IMR-90 (cell line): ENCODE measurements around the gene SIRT5. TPM values are rescaled to one million over a fixed set of nuclear protein-coding genes. Genes with fewer than 3 reads are reported as not detected.
A peak's percentile ranks its signal among the peaks of the same experiment; 100 is the strongest.

Experiments
- ATAC-seq: fragments of 200-7000 bp; cut with Tn5 transposase; 2 replicates; pipeline ENCODE4 v1.9.1; 2020; ENCODE audit warnings: low read depth, mild to moderate bottlenecking, moderate library complexity
- BruUV-seq: library from RNA; stranded (reverse); fragments of 400-500 nt; replicated peaks from 2 replicates; lab custom pipeline; 2021; lab: Mats Ljungman, UMichigan
- CTCF ChIA-PET: fragments of 300-600 bp; formaldehyde crosslinking; extraction: SDS; loops from one replicate; lab custom pipeline; 2021; ENCODE audit warnings: antibody characterized with exemption; lab: Yijun Ruan, JAX
- POLR2A ChIA-PET: fragments of 300-600 bp; sonication (Branson Sonifier 250); formaldehyde crosslinking; loops from one replicate; lab custom pipeline; 2022; ENCODE audit warnings: antibody characterized with exemption; ENCODE audit not compliant: unreplicated experiment; lab: Charles Lee
- DNase-seq: peaks from one replicate; pipeline ENCODE4 v3.0.0; 2013
- H2AFZ ChIP-seq: replicated peaks from 2 replicates; pipeline ENCODE3; 2013; ENCODE audit warnings: low read length, mild to moderate bottlenecking; ENCODE audit not compliant: poor library complexity
- H2AK5ac ChIP-seq: 2 replicates; pipeline ENCODE4 v1.6.1; 2013; ENCODE audit warnings: low read depth, low read length, inconsistent platforms
- H2AK9ac ChIP-seq: replicated peaks from 2 replicates; pipeline ENCODE3; 2013; ENCODE audit warnings: mild to moderate bottlenecking, low read depth, low read length, moderate library complexity; ENCODE audit not compliant: poor library complexity
- H2BK120ac ChIP-seq: 2 replicates; pipeline ENCODE4 v1.6.1; 2013; ENCODE audit warnings: low read depth, low read length, inconsistent platforms
- H2BK15ac ChIP-seq: 3 replicates; pipeline ENCODE4 v1.6.1; 2013; ENCODE audit warnings: low read depth, low read length, inconsistent platforms
- H2BK20ac ChIP-seq: 2 replicates; pipeline ENCODE4 v1.6.1; 2013; ENCODE audit warnings: low read depth, mild to moderate bottlenecking, inconsistent platforms, low read length, moderate library complexity
- H2BK5ac ChIP-seq: 2 replicates; pipeline ENCODE4 v1.6.1; 2013; ENCODE audit warnings: mild to moderate bottlenecking, low read depth, low read length, inconsistent platforms; ENCODE audit not compliant: poor library complexity, severe bottlenecking
- H3K14ac ChIP-seq: replicated peaks from 2 replicates; pipeline ENCODE4 v1.6.1; 2013; ENCODE audit warnings: low read depth, low read length, inconsistent platforms
- H3K18ac ChIP-seq: 2 replicates; pipeline ENCODE4 v1.6.1; 2013; ENCODE audit warnings: low read depth, low read length, control low read depth
- H3K23ac ChIP-seq: 2 replicates; pipeline ENCODE4 v1.6.1; 2013; ENCODE audit warnings: low read depth, low read length, inconsistent platforms
- H3K27ac ChIP-seq: 2 replicates; pipeline ENCODE4 v1.5.1; 2013; ENCODE audit warnings: mild to moderate bottlenecking, control low read depth, low read length; ENCODE audit not compliant: insufficient read depth
- H3K27me3 ChIP-seq: 2 replicates; pipeline ENCODE4 v1.6.1; 2013; ENCODE audit warnings: low read length; ENCODE audit not compliant: control insufficient read depth, insufficient read depth
- H3K36me3 ChIP-seq: 2 replicates; pipeline ENCODE4 v1.6.1; 2013; ENCODE audit warnings: low read length, mixed read lengths; ENCODE audit not compliant: control insufficient read depth, insufficient read depth
- H3K4ac ChIP-seq: 2 replicates; pipeline ENCODE4 v1.6.1; 2013; ENCODE audit warnings: low read depth, low read length, inconsistent platforms
- H3K4me1 ChIP-seq: 2 replicates; pipeline ENCODE4 v1.6.1; 2013; ENCODE audit warnings: low read length, mixed read lengths; ENCODE audit not compliant: control insufficient read depth, insufficient read depth
- H3K4me2 ChIP-seq: 2 replicates; pipeline ENCODE4 v1.6.1; 2013; ENCODE audit warnings: low read depth, mild to moderate bottlenecking, control low read depth, low read length, moderate library complexity
- H3K4me3 ChIP-seq: 2 replicates; pipeline ENCODE4 v1.5.1; 2013; ENCODE audit warnings: low read depth, mild to moderate bottlenecking, control low read depth, low read length, moderate library complexity; ENCODE audit not compliant: insufficient read depth
- H3K56ac ChIP-seq: 2 replicates; pipeline ENCODE4 v1.6.1; 2013; ENCODE audit warnings: low read length, inconsistent platforms; ENCODE audit not compliant: insufficient read depth; ENCODE audit errors: extremely low read depth
- H3K79me1 ChIP-seq, 2 experiments: 2 replicates each; pipeline ENCODE4 v1.6.1; 2013; ENCODE audit warnings: low read length in 2 of 2, inconsistent platforms in 1 of 2, low read depth in 1 of 2
- H3K9ac ChIP-seq: 2 replicates; pipeline ENCODE4 v1.6.1; 2013; ENCODE audit warnings: low read depth, low read length, control low read depth
- H3K9me1 ChIP-seq: 2 replicates; pipeline ENCODE4 v1.6.1; 2013; ENCODE audit warnings: low read length, inconsistent platforms; ENCODE audit not compliant: insufficient read depth
- H3K9me3 ChIP-seq: 2 replicates; pipeline ENCODE4 v1.6.1; 2013; ENCODE audit warnings: low read length; ENCODE audit not compliant: control insufficient read depth, insufficient read depth
- H4K20me1 ChIP-seq: 2 replicates; pipeline ENCODE4 v1.6.1; 2013; ENCODE audit warnings: low read length, inconsistent platforms; ENCODE audit not compliant: insufficient read depth
- H4K5ac ChIP-seq: 2 replicates; pipeline ENCODE4 v1.6.1; 2013; ENCODE audit warnings: mild to moderate bottlenecking, low read depth, low read length, control low read depth
- H4K8ac ChIP-seq, 2 experiments: 2 replicates each; pipeline ENCODE4 v1.6.1; 2013; ENCODE audit warnings: low read depth in 2 of 2, low read length in 2 of 2, control low read depth in 1 of 2, inconsistent platforms in 1 of 2
- H4K91ac ChIP-seq: 2 replicates; pipeline ENCODE4 v1.6.1; 2013; ENCODE audit warnings: low read depth, low read length, inconsistent platforms; ENCODE audit not compliant: insufficient read depth
- BHLHE40 ChIP-seq: fragments of 150-350 bp; IDR thresholded peaks from 2 replicates; pipeline ENCODE4 v1.6.1; 2016; ENCODE audit warnings: mild to moderate bottlenecking, low read depth, low read length
- CEBPB ChIP-seq: IDR thresholded peaks from 2 replicates; pipeline ENCODE4 v1.6.1; 2012; ENCODE audit warnings: low read depth, low read length, improper control_type of control experiment
- CHD1 ChIP-seq: IDR thresholded peaks from 2 replicates; pipeline ENCODE4 v1.6.1; 2012; ENCODE audit warnings: low read depth, low read length, improper control_type of control experiment
- CTCF ChIP-seq: conservative IDR thresholded peaks from 2 replicates; pipeline ENCODE4 v1.5.1; 2012; ENCODE audit warnings: mild to moderate bottlenecking, low read depth, low read length, improper control_type of control experiment
- FOS ChIP-seq: fragments of 150-350 bp; IDR thresholded peaks from 2 replicates; pipeline ENCODE4 v1.6.1; 2016; ENCODE audit warnings: low read depth, low read length
- MAFK ChIP-seq: IDR thresholded peaks from 2 replicates; pipeline ENCODE4 v1.6.1; 2012; ENCODE audit warnings: low read depth, low read length, improper control_type of control experiment
- MAZ ChIP-seq: IDR thresholded peaks from 2 replicates; pipeline ENCODE4 v1.6.1; 2012; ENCODE audit warnings: low read depth, mild to moderate bottlenecking, low read length, improper control_type of control experiment, moderate library complexity, borderline replicate concordance
- MXI1 ChIP-seq: IDR thresholded peaks from 2 replicates; pipeline ENCODE4 v1.6.1; 2012; ENCODE audit warnings: low read depth, mild to moderate bottlenecking, low read length, moderate library complexity, borderline replicate concordance
- NFE2L2 ChIP-seq: fragments of 150-350 bp; IDR thresholded peaks from 2 replicates; pipeline ENCODE4 v1.6.1; 2016; ENCODE audit warnings: low read depth, mild to moderate bottlenecking, low read length
- POLR2A ChIP-seq: IDR thresholded peaks from 2 replicates; pipeline ENCODE4 v1.6.1; 2012; ENCODE audit warnings: mild to moderate bottlenecking, low read depth, low read length
- RAD21 ChIP-seq: IDR thresholded peaks from 2 replicates; pipeline ENCODE4 v1.6.1; 2012; ENCODE audit warnings: low read length, improper control_type of control experiment
- RCOR1 ChIP-seq: IDR thresholded peaks from 2 replicates; pipeline ENCODE4 v1.6.1; 2012; ENCODE audit warnings: mild to moderate bottlenecking, low read length, improper control_type of control experiment; ENCODE audit not compliant: insufficient replicate concordance
- RFX5 ChIP-seq: IDR thresholded peaks from 2 replicates; pipeline ENCODE4 v1.8.0; 2012; ENCODE audit warnings: low read depth, mild to moderate bottlenecking, low read length, moderate library complexity
- SMC3 ChIP-seq: fragments of 150-350 bp; IDR thresholded peaks from 2 replicates; pipeline ENCODE4 v1.6.1; 2016; ENCODE audit warnings: low read depth, mild to moderate bottlenecking, antibody characterized with exemption, low read length, moderate library complexity
- WGBS, 2 experiments: methylation state at CpG; one replicate each; pipeline versions ENCODE4 v1.1.5 to v1.1.7; 2013; ENCODE audit warnings: missing lambda C conversion rate in 2 of 2; ENCODE audit not compliant: insufficient read length in 1 of 2; ENCODE audit errors: extremely low coverage in 2 of 2; 5-methylcytosine and 5-hydroxymethylcytosine counted together
- dilution Hi-C: fragments of 300-500 bp; cut with HindIII; formaldehyde crosslinking; loops from one replicate; pipeline ENCODE4 v1.14.3; 2018; ENCODE audit warnings: low sequenced_read_pairs; ENCODE audit not compliant: unreplicated experiment
- in situ Hi-C: fragments of 300-500 bp; cut with MboI; formaldehyde crosslinking; loops from 3 replicates; pipeline ENCODE4 v1.14.3; 2019; ENCODE audit warnings: low sequenced_read_pairs, inconsistent platforms, mixed read lengths
- intact Hi-C: fragments of 100-400 bp; cut with micrococcal nuclease; formaldehyde crosslinking; loops from 2 replicates; pipeline ENCODE4 v1.10.0; 2022
- polyA plus RNA-seq, 3 experiments: library from polyadenylated mRNA; depleted of rRNA; stranded (reverse); fragments of >200 nt; gene quantifications; 2 replicates each; pipeline ENCODE4 v1.2.3, GENCODE V29; 2012; ENCODE audit warnings: low replicate concordance in 1 of 3
- total RNA-seq: library from RNA; depleted of rRNA; stranded (reverse); fragments of >200 nt; gene quantifications from 2 replicates; pipeline ENCODE4 v1.2.3, GENCODE V29; 2012
- TF ChIP-seq, protein P1 (sequence below): fragments of 150-350 bp; IDR thresholded peaks from 2 replicates; pipeline ENCODE4 v1.6.1; 2017; ENCODE audit warnings: mild to moderate bottlenecking, antibody characterized with exemption, low read length, low read depth
- TF ChIP-seq, protein P2 (sequence below): fragments of 150-350 bp; IDR thresholded peaks from 2 replicates; pipeline ENCODE4 v1.6.1; 2016; ENCODE audit warnings: low read depth, mild to moderate bottlenecking, low read length, moderate library complexity, borderline replicate concordance

The SIRT5 gene
- total and polyA plus RNA-seq, 2 of the 4 experiments (the other 2 are of a cell fraction), result 4.7 to 5.2 TPM

GRCh38 chr6:13653296-13653695 lies 78.9 kb downstream of the SIRT5 start:
- Histone ChIP-seq H3K4me1 (no peaks in the 10 kb centered on the region), H2AK5ac (no peak overlapping the region), H3K4me3 (no peak overlapping the region), H3K36me3 (0 out of 2 replicates have a peak, but pooled peaks cover 2% of the 10 kb centered on the region), H3K9me1 (peaks cover 5% of the 10 kb centered on the region), H4K5ac (no peak overlapping the region), H4K20me1 (peaks cover 3% of the 10 kb centered on the region; the same call in 1 of the 2 replicates), H2AK9ac (no peak overlapping the region), H3K4ac (no peak overlapping the region), H2BK5ac (no peak overlapping the region), H3K4me2 (no peak overlapping the region), H3K56ac (no peak overlapping the region), H3K23ac (no peak overlapping the region), H3K27ac (no peak overlapping the region), H2AFZ (no peak overlapping the region), H3K79me1 (peaks cover 14 to 32% of the 10 kb centered on the region in 2 experiments), H4K91ac (no peak overlapping the region), H3K27me3 (no peaks in the 10 kb centered on the region), H2BK120ac (no peak overlapping the region), H4K8ac (no peak overlapping the region), H3K9me3 (no peaks in the 10 kb centered on the region), H2BK15ac (no peak overlapping the region), H3K9ac (no peak overlapping the region), H2BK20ac (no peak overlapping the region), H3K14ac (no peak overlapping the region), H3K18ac (no peak overlapping the region)
- dilution Hi-C loops, result no loop called here
- ATAC-seq (peak; percentile 61), DNase-seq (peak; percentile 64)
- intact Hi-C loops, result no loop called here
- ChIA-PET POLR2A (no interaction called here), CTCF (no interaction called here)
- WGBS, 2 experiments, result no CpG with 5 or more reads among the region's 2 CpGs
- no TSS peak for BruUV-seq
- TF ChIP-seq MXI1, result no peak
- TF ChIP-seq CTCF, result no peak
- no peak for TF ChIP-seq CHD1
- no peak for TF ChIP-seq RFX5
- no peak for TF ChIP-seq POLR2A
- TF ChIP-seq FOS, result no peak
- no peak for TF ChIP-seq RCOR1
- no peak for TF ChIP-seq BHLHE40
- TF ChIP-seq MAZ, result no peak
- no peak for TF ChIP-seq NFE2L2
- TF ChIP-seq, protein P1, sequence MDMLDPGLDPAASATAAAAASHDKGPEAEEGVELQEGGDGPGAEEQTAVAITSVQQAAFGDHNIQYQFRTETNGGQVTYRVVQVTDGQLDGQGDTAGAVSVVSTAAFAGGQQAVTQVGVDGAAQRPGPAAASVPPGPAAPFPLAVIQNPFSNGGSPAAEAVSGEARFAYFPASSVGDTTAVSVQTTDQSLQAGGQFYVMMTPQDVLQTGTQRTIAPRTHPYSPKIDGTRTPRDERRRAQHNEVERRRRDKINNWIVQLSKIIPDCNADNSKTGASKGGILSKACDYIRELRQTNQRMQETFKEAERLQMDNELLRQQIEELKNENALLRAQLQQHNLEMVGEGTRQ, result no peak
- no peak for TF ChIP-seq RAD21
- no peak for TF ChIP-seq SMC3
- TF ChIP-seq, protein P2, sequence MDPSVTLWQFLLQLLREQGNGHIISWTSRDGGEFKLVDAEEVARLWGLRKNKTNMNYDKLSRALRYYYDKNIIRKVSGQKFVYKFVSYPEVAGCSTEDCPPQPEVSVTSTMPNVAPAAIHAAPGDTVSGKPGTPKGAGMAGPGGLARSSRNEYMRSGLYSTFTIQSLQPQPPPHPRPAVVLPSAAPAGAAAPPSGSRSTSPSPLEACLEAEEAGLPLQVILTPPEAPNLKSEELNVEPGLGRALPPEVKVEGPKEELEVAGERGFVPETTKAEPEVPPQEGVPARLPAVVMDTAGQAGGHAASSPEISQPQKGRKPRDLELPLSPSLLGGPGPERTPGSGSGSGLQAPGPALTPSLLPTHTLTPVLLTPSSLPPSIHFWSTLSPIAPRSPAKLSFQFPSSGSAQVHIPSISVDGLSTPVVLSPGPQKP, result no peak
- no peak for TF ChIP-seq CEBPB
- no peak for TF ChIP-seq MAFK
- in situ Hi-C loops, result no loop called here
